ENCODE measurements around the gene AADAT. TPM values are rescaled to one million over a fixed set of nuclear protein-coding genes. Genes with fewer than 3 reads are reported as not detected.

AADAT gene
- total and polyA plus RNA-seq, 2 donors from 2014 or later: 2.6 to 4.6 TPM

DNA sequence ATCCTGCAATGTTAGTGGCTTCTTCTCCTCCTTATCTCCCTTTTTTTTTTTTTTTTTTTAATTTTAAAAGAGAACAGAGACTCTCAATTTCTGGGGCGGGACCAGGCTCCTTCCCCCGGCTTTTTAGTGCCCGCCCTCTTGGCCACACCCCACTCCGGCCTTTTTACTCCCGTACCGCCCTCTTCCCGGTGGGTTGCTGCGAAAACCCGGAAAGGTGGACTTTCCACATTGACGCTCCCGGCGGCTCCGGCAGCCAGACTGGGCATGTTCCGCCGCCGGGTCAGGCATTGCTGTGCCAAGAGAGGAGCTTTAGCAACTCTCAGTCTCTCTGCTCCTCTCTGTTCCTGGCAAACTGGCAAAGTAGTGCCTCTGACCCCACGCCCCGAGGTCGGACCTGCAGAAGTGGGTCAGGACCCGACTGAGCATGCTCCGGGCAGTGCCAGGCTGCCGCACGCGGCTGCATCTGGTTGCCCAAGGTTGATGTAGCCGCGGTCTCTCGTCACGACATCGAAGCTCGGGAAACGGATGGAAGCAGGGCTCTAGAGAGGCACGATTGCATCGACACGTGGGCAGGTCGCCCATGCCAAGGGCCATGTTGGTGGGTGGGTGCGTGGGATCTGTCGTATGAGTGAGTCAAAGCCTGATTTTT is 62.5 kb downstream of the AADAT start:
- Histone ChIP-seq H3K4me1 (ENCODE audit: control insufficient read depth in 2 of 3, insufficient read depth in 2 of 3, low read depth in 1 of 3, low read length in 3 of 3) (peaks cover 0 to 13% (median 0%) of the 10 kb centered on the region in 3 donors), H3K9me3 (ENCODE audit: control insufficient read depth in 2 of 3, insufficient read depth in 1 of 3, low read length in 3 of 3) (no peaks in the 10 kb centered on the region), H3K27ac (ENCODE audit: low read depth in 2 of 2, low read length in 2 of 2) (peak overlapping the region; percentile 47 to 69), H3K4me3 (ENCODE audit: low read length in 3 of 3) (peak overlapping the region; percentile 57 to 92 (median 87)), H3K36me3 (ENCODE audit: control insufficient read depth in 2 of 3, insufficient read depth in 3 of 3, low read length in 3 of 3) (no peaks in the 10 kb centered on the region), H3K27me3 (ENCODE audit: control insufficient read depth, insufficient read depth, low read length) (no peaks in the 10 kb centered on the region), H3K9ac (ENCODE audit: low read length in 3 of 3) (peak overlapping the region in 2 of 3 donors; percentile 16 to 69)
- no peak for TF ChIP-seq CTCF (IDR thresholded peaks at IDR 0.05; ENCODE audit: borderline replicate concordance, extremely low read depth, insufficient read depth)
- intact Hi-C loops (cut with DNase I): no loop called here
- FAIRE-seq: no peak
- peak; percentile 96 to 97 (median 96) for DNase-seq

DNA sequence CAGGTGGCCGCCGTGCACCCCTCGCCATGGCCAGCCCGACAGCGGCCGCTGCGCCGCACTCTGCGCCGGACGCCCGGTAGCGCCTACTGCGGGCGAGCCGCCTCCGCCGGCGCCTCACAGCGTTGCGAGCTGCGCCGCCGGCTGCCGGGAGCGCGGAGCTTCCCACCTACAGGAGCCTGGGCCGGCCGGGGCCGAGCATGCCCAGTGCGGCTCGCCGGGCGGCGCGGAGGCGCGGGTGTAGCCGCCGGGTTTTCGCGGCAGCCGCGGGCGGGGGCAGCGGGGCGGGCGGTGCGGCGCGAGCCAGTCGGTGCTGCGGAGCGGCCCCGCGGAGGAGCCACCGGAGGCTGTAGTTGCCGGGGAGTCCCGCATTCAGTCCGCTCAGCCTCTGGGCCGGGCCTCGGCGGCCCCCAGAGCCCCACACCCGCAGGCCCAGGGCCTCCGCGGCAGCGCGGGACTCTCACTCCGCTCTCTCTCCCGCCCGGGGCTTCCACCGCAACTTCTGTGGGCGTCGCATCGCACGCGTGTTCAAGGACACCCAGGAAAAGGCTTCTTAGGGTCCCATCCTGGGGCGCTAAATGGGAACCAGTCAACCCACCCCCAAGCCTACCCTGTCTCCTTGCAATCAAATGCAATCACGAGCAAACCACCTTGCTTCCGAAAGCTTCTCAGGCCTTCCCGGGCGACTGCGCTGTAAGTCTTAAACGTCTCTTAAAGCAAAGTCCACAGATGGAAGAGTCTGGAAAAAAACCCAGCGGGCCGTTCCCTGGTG is 63.3 kb downstream of the AADAT start, which contains the start of gene MFAP3L:
Gene MFAP3L (minus strand): TSS at position 143 of the 769 bp plus-strand sequence. CDS start 20,518 bp downstream, outside the sequence.
- Histone ChIP-seq H3K27me3 (ENCODE audit: control insufficient read depth, insufficient read depth, low read length) (no peaks in the 10 kb centered on the region), H3K27ac (ENCODE audit: low read depth in 2 of 2, low read length in 2 of 2) (peak within 1 kb of the TSS; percentile 88 to 93), H3K36me3 (ENCODE audit: control insufficient read depth in 2 of 3, insufficient read depth in 3 of 3, low read length in 3 of 3) (no peaks in the 10 kb centered on the region), H3K4me3 (ENCODE audit: low read length in 3 of 3) (peak within 1 kb of the TSS; percentile 57 to 92 (median 87)), H3K9ac (ENCODE audit: low read length in 3 of 3) (peak within 1 kb of the TSS; percentile 16 to 92 (median 76)), H3K9me3 (ENCODE audit: control insufficient read depth in 2 of 3, insufficient read depth in 1 of 3, low read length in 3 of 3) (no peaks in the 10 kb centered on the region), H3K4me1 (ENCODE audit: control insufficient read depth in 2 of 3, insufficient read depth in 2 of 3, low read depth in 1 of 3, low read length in 3 of 3) (peaks cover 0 to 14% (median 5%) of the 10 kb centered on the region in 3 donors)
- FAIRE-seq (no peak), DNase-seq (peak; percentile 91 to 95 (median 93))
- TF ChIP-seq CTCF (IDR thresholded peaks at IDR 0.05; ENCODE audit: borderline replicate concordance, extremely low read depth, insufficient read depth): no peak
- intact Hi-C loops (cut with DNase I): no loop called here

GRCh38 chr4:170025523-170026252 is 64.1 kb downstream of the AADAT start:
- Histone ChIP-seq H3K27ac (ENCODE audit: low read depth in 2 of 2, low read length in 2 of 2) (no peak overlapping the region), H3K9ac (ENCODE audit: low read length in 3 of 3) (peak overlapping the region in 2 of 3 donors; percentile 22 to 63), H3K36me3 (ENCODE audit: control insufficient read depth in 2 of 3, insufficient read depth in 3 of 3, low read length in 3 of 3) (no peaks in the 10 kb centered on the region), H3K27me3 (ENCODE audit: control insufficient read depth, insufficient read depth, low read length) (no peaks in the 10 kb centered on the region), H3K9me3 (ENCODE audit: control insufficient read depth in 2 of 3, insufficient read depth in 1 of 3, low read length in 3 of 3) (no peaks in the 10 kb centered on the region), H3K4me3 (ENCODE audit: low read length in 3 of 3) (peak overlapping the region; percentile 30 to 73 (median 68)), H3K4me1 (ENCODE audit: control insufficient read depth in 2 of 3, insufficient read depth in 2 of 3, low read depth in 1 of 3, low read length in 3 of 3) (peaks cover 0 to 16% (median 6%) of the 10 kb centered on the region in 3 donors)
- intact Hi-C loops (cut with DNase I): no loop called here
- no peak for TF ChIP-seq CTCF (IDR thresholded peaks at IDR 0.05; ENCODE audit: borderline replicate concordance, extremely low read depth, insufficient read depth)
- peak; percentile 19 to 75 (median 30) for DNase-seq
- no peak for FAIRE-seq
